Measurements from ENCODE around the gene GCM1.

Gene GCM1

DNA sequence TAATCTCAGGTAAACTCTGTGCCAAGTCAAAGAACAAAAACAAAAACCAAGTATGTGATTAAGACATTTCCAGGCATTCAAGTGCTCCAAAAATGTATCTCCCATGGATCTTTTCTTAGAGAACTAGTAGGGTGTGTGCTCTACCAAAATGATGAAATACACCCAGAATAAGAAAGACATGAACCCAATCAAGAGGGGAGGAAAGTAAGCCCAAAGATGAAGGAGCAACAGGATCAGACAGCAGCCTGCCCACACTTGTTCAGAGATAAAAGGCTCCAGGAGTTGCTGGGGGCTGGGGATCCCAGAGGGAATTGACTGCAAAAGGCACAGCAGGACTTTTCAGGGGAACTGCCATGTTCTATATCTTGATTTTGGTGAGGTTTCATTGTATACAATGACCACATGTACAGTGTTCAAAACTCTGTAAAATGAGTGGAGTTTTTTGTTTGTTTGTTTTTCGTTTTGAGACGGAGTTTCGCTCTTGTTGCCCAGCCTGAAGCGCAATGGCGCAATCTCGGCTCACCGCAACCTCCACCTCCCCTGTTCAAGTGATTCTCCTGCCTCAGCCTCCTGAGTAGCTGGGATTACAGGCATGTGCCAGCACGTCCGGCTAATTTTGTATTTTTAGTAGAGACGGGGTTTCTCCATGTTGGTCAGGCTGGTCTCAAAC is 24.4 kb downstream of the GCM1 start:
- Histone ChIP-seq H3K4me3 (ENCODE audit: low read depth, low read length) (no peak overlapping the region), H3K4me1 (no peaks in the 10 kb centered on the region), H2AFZ (no peak overlapping the region), H3K27ac (no peak overlapping the region), H3K4me2 (ENCODE audit: low read length) (no peak overlapping the region), H3K36me3 (ENCODE audit: control insufficient read depth, insufficient read depth, low read length) (no peaks in the 10 kb centered on the region), H3K27me3 (ENCODE audit: control insufficient read depth, insufficient read depth, low read length) (no peaks in the 10 kb centered on the region), H3K9me3 (ENCODE audit: control insufficient read depth, low read length) (no peaks in the 10 kb centered on the region), H3K79me2 (no peaks in the 10 kb centered on the region), H3K9ac (no peak overlapping the region)
- TF ChIP-seq, protein P1, sequence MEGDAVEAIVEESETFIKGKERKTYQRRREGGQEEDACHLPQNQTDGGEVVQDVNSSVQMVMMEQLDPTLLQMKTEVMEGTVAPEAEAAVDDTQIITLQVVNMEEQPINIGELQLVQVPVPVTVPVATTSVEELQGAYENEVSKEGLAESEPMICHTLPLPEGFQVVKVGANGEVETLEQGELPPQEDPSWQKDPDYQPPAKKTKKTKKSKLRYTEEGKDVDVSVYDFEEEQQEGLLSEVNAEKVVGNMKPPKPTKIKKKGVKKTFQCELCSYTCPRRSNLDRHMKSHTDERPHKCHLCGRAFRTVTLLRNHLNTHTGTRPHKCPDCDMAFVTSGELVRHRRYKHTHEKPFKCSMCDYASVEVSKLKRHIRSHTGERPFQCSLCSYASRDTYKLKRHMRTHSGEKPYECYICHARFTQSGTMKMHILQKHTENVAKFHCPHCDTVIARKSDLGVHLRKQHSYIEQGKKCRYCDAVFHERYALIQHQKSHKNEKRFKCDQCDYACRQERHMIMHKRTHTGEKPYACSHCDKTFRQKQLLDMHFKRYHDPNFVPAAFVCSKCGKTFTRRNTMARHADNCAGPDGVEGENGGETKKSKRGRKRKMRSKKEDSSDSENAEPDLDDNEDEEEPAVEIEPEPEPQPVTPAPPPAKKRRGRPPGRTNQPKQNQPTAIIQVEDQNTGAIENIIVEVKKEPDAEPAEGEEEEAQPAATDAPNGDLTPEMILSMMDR (IDR thresholded peaks at IDR 0.05), result no peak

DNA sequence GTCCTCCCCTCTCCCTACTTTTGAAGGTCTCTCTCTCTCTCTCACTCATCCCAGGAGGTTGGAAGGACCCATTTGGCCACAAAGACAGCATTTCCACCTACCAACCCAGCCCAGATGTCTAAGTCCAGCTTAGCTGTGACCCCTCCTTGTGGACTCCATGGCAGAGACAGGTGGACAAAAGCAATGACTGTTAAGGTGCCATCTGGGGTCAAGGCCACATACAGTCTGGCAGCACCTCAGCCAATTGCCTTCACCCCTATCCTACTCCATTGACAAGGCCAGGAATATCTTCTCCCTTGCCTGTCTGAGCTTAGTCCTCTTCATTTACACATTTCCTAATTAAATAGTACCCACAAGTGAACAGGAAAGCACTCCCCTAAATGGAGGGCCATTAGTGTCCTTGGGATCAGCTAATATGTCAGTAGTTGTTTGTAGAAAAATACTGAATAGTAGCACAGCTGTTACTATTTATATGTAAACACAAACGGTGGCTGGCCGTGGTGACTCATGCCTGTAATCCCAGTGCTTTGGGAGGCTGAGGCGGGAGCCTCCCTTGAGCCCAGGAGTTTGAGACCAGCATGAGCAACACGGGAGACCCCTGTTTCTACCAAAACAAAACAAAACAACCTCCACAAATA is 28.8 kb downstream of the GCM1 start:
- Histone ChIP-seq H3K4me1 (no peaks in the 10 kb centered on the region), H3K27ac (no peak overlapping the region), H3K27me3 (ENCODE audit: control insufficient read depth, insufficient read depth, low read length) (no peaks in the 10 kb centered on the region), H2AFZ (no peak overlapping the region), H3K36me3 (ENCODE audit: control insufficient read depth, insufficient read depth, low read length) (no peaks in the 10 kb centered on the region), H3K79me2 (no peaks in the 10 kb centered on the region), H3K4me2 (ENCODE audit: low read length) (no peak overlapping the region), H3K9ac (no peak overlapping the region), H3K4me3 (ENCODE audit: low read depth, low read length) (no peak overlapping the region), H3K9me3 (ENCODE audit: control insufficient read depth, low read length) (no peaks in the 10 kb centered on the region)
- TF ChIP-seq, protein P1 (IDR thresholded peaks at IDR 0.05), result no peak

DNA sequence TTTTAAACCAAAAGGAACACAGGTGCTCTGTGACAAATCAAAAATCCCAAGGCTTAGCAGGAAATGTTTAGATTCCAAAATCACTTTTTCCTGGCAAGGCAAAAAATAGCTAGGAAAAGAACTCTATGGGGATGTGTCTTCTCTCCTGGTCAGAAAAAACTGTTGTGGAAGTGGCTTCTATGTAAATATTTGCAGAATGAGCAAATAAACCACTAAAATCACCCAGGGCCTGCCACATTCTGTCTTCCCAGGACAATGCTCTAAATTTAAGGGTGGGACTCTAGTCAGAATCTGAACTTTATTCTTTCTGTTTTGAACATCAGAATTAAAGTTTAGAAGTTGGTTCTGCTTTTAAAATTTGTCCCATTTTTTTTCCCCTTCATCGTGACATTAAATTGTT is 29.3 kb downstream of the GCM1 start:
- no peak overlapping the region for H3K27ac ChIP-seq
- no peak overlapping the region for H3K4me3 ChIP-seq (ENCODE audit: low read depth, low read length)
- no peak overlapping the region for H2AFZ ChIP-seq
- no peaks in the 10 kb centered on the region for H3K4me1 ChIP-seq
- H3K9me3 ChIP-seq (ENCODE audit: control insufficient read depth, low read length), result no peaks in the 10 kb centered on the region
- no peaks in the 10 kb centered on the region for H3K27me3 ChIP-seq (ENCODE audit: control insufficient read depth, insufficient read depth, low read length)
- H3K9ac ChIP-seq, result no peak overlapping the region
- H3K36me3 ChIP-seq (ENCODE audit: control insufficient read depth, insufficient read depth, low read length), result no peaks in the 10 kb centered on the region
- no peak overlapping the region for H3K4me2 ChIP-seq (ENCODE audit: low read length)
- TF ChIP-seq, protein P1 (IDR thresholded peaks at IDR 0.05), result no peak
- H3K79me2 ChIP-seq, result no peaks in the 10 kb centered on the region

GRCh38 chr6:53115741-53116140 is 32.9 kb downstream of the GCM1 start:
- H3K27ac ChIP-seq, result no peak overlapping the region
- no peak overlapping the region for H3K9ac ChIP-seq
- H3K9me3 ChIP-seq (ENCODE audit: control insufficient read depth, low read length), result no peaks in the 10 kb centered on the region

More at GRCh38 chr6:53115741-53116140, 32.9 kb downstream of the GCM1 start:
- Histone ChIP-seq H3K36me3 (ENCODE audit: control insufficient read depth, insufficient read depth, low read length) (no peaks in the 10 kb centered on the region), H3K79me2 (no peaks in the 10 kb centered on the region), H3K4me2 (ENCODE audit: low read length) (no peak overlapping the region), H2AFZ (no peak overlapping the region), H3K27me3 (ENCODE audit: control insufficient read depth, insufficient read depth, low read length) (no peaks in the 10 kb centered on the region), H3K4me3 (ENCODE audit: low read depth, low read length) (no peak overlapping the region), H3K4me1 (peaks cover 6% of the 10 kb centered on the region)
- TF ChIP-seq, protein P1 (IDR thresholded peaks at IDR 0.05), result no peak

All from parathyroid adenoma (tissue), 2 donors.